Fibroblast of mammary gland (primary cell): ENCODE results near the gene UNC93B1.

Source experiments
- DNase-seq: peaks from one replicate; pipeline ENCODE4 v3.0.0-alpha.2; 2010; ENCODE audit warnings: low read depth
- H3K4me3 ChIP-seq: 2 replicates; pipeline ENCODE4 v1.5.1; 2011; ENCODE audit warnings: low read depth, mild to moderate bottlenecking, low read length, moderate library complexity; ENCODE audit not compliant: control insufficient read depth
- CTCF ChIP-seq: conservative IDR thresholded peaks from 2 replicates; pipeline ENCODE4 v1.5.1; 2011; ENCODE audit warnings: low read depth, low read length, inconsistent platforms; ENCODE audit not compliant: control insufficient read depth, insufficient read depth

The UNC93B1 gene

GRCh38 chr11:68022531-68022930 is 18.6 kb upstream of the UNC93B1 start:
- no peak overlapping the region for H3K4me3 ChIP-seq
- DNase-seq = no peak
- no peak for TF ChIP-seq CTCF

GRCh38 chr11:68021167-68021787 is 17.4 kb upstream of the UNC93B1 start:
- H3K4me3 ChIP-seq = no peak overlapping the region
- no peak for DNase-seq
- TF ChIP-seq CTCF = peak; percentile 7

GRCh38 chr11:68020575-68020974 is 16.7 kb upstream of the UNC93B1 start:
- H3K4me3 ChIP-seq = no peak overlapping the region
- DNase-seq = no peak
- peak; percentile 42 for TF ChIP-seq CTCF

GRCh38 chr11:68019486-68019885 is 15.6 kb upstream of the UNC93B1 start:
- no peak overlapping the region for H3K4me3 ChIP-seq
- no peak for TF ChIP-seq CTCF
- no peak for DNase-seq

DNA sequence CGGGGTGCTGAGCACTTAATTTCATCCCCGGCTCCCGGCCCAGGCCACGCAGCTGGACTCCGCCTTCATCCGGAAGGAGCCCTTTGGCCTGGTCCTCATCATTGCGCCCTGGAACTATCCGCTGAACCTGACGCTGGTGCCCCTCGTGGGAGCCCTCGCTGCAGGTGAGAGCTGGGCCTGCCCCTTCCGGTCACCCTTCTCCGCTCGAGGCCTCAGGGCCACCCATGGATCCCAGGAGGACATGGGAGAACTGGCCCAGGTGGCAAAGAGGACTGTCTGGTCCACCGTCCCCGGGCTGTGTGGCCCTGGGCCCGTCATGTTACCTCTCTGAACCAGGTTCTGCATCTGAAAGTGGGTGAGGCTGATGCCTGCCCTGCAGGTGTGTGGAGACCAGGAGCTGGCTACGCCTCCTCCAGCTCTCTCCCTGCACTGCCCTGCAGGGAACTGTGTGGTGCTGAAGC is 14.9 kb upstream of the UNC93B1 start:
- no peak overlapping the region for H3K4me3 ChIP-seq
- DNase-seq = no peak
- TF ChIP-seq CTCF = no peak

- H3K4me3 ChIP-seq = no peak overlapping the region
- TF ChIP-seq CTCF = no peak
- no peak for DNase-seq
Measured at GRCh38 chr11:68017980-68018729, 14.3 kb upstream of the UNC93B1 start.
